ENCODE measurements around the gene DNAJB1. TPM values are rescaled to one million over a fixed set of nuclear protein-coding genes. Genes with fewer than 3 reads are reported as not detected.

Gene DNAJB1
- total RNA-seq, 1 donor from 2014 or later = 53.9 TPM

DNA sequence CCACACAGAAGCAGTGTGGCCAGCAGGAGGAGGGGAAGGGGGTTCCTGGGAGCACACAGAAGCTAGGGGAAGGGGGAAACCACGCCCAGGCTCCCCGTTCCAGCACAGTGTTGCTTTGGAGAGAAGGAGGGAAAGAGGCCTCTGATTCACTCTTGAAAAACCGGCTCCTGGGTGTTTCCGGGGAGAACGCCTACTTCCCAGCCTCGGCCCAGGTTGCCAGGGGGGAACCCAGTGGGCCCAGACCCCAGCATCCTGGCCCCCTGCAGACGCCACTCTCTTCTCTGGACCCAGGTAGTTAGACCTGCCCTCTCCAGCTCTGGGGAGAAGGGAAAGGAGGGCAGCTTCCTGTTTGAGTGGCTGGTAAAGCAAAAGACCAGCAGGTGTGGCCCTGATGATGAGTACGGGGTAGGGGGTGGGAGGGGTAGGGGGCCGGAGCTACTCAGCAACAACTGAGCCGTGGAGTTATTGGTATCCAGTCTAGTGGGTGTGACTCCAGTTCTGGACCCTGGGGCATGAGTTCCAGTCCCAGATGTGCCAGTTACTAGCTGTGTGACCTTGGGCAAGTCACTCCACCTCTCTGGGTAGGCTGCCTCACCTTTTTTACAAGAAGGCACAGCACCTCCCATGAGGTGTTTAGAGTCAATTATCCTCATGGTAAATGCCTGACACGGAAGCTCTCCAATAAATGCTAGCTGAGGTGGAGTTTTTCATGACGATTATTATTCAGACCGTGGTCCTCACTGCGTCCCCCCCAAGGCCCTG, 23.1 kb downstream of the DNAJB1 start:
- peak overlapping the region; percentile 68 for H3K27ac Mint-ChIP-seq (ENCODE audit: unreplicated experiment)
- H3K27me3 Mint-ChIP-seq (ENCODE audit: unreplicated experiment) = peaks cover 4% of the 10 kb centered on the region
- no peaks in the 10 kb centered on the region for H3K36me3 Mint-ChIP-seq (ENCODE audit: unreplicated experiment)
- TF ChIP-seq, protein P1, sequence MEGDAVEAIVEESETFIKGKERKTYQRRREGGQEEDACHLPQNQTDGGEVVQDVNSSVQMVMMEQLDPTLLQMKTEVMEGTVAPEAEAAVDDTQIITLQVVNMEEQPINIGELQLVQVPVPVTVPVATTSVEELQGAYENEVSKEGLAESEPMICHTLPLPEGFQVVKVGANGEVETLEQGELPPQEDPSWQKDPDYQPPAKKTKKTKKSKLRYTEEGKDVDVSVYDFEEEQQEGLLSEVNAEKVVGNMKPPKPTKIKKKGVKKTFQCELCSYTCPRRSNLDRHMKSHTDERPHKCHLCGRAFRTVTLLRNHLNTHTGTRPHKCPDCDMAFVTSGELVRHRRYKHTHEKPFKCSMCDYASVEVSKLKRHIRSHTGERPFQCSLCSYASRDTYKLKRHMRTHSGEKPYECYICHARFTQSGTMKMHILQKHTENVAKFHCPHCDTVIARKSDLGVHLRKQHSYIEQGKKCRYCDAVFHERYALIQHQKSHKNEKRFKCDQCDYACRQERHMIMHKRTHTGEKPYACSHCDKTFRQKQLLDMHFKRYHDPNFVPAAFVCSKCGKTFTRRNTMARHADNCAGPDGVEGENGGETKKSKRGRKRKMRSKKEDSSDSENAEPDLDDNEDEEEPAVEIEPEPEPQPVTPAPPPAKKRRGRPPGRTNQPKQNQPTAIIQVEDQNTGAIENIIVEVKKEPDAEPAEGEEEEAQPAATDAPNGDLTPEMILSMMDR (IDR thresholded peaks at IDR 0.05; ENCODE audit: partially characterized antibody, unreplicated experiment) = no peak
- no peak for DNase-seq
- H3K4me1 Mint-ChIP-seq (ENCODE audit: low read depth, unreplicated experiment) = peaks cover 6% of the 10 kb centered on the region
- peaks cover 2% of the 10 kb centered on the region for H3K9me3 Mint-ChIP-seq (ENCODE audit: unreplicated experiment)
- peak overlapping the region; percentile 91 for H3K4me3 Mint-ChIP-seq (ENCODE audit: unreplicated experiment)

DNA sequence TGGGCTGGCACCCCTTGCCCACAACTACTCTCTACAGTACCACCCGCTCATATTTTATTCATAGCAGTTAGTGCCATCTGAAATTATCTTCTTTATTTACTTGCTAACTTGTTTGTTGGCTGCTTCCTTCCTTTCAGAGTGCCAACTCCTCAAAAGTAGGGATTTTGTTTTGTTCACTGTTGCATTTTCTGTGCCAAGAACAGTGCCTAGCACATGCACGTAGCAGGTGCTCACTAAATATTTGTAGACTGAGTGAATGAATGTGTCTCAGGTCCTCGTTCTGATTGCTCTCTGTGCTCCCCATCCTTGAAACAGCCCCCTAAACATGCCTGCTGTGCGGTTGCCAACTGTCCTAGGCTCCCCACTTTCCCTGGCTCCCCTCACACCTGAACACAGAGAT, 23.8 kb downstream of the DNAJB1 start:
- DNase-seq = no peak
- Mint-ChIP-seq H3K36me3 (ENCODE audit: unreplicated experiment) (no peaks in the 10 kb centered on the region), H3K27me3 (ENCODE audit: unreplicated experiment) (peaks cover 4% of the 10 kb centered on the region), H3K9me3 (ENCODE audit: unreplicated experiment) (peaks cover 4% of the 10 kb centered on the region), H3K4me3 (ENCODE audit: unreplicated experiment) (peak overlapping the region; percentile 82), H3K4me1 (ENCODE audit: low read depth, unreplicated experiment) (peaks cover 6% of the 10 kb centered on the region), H3K27ac (ENCODE audit: unreplicated experiment) (no peak overlapping the region)
- TF ChIP-seq, protein P1 (IDR thresholded peaks at IDR 0.05; ENCODE audit: partially characterized antibody, unreplicated experiment) = no peak

DNA sequence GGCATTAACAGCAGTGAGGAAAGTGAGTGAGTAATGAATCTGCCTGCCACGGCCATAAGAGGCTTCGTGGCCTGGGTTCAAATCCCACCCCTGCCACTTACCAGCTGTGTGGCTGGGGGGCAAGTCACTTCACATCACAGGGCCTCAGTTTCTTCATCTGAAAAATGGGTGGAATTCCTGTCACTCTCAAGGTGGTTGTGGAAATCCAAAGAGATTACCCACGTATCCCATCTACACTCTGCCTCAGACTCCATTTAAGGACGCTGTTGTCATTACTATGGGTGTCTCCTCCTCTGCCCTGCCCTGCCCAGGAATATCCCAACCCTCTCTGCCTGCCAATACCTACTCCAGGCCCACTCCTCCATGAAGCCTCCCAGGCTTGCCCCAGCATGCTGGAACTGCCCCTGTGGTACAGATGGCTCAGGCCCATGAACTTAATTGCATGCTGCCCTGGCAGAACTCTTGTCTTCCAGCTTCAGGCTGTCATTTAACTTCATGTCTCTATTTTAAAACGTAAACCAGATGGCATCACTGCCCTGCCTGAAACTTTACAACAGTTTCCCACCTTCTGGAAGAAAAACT, 25.4 kb downstream of the DNAJB1 start:
- H3K27ac Mint-ChIP-seq (ENCODE audit: unreplicated experiment) = no peak overlapping the region
- peaks cover 4% of the 10 kb centered on the region for H3K9me3 Mint-ChIP-seq (ENCODE audit: unreplicated experiment)
- H3K4me3 Mint-ChIP-seq (ENCODE audit: unreplicated experiment) = no peak overlapping the region
- TF ChIP-seq, protein P1 (IDR thresholded peaks at IDR 0.05; ENCODE audit: partially characterized antibody, unreplicated experiment) = no peak
- H3K36me3 Mint-ChIP-seq (ENCODE audit: unreplicated experiment) = no peaks in the 10 kb centered on the region
- peaks cover 4% of the 10 kb centered on the region for H3K27me3 Mint-ChIP-seq (ENCODE audit: unreplicated experiment)
- no peak for DNase-seq
- H3K4me1 Mint-ChIP-seq (ENCODE audit: low read depth, unreplicated experiment) = peaks cover 6% of the 10 kb centered on the region

DNA sequence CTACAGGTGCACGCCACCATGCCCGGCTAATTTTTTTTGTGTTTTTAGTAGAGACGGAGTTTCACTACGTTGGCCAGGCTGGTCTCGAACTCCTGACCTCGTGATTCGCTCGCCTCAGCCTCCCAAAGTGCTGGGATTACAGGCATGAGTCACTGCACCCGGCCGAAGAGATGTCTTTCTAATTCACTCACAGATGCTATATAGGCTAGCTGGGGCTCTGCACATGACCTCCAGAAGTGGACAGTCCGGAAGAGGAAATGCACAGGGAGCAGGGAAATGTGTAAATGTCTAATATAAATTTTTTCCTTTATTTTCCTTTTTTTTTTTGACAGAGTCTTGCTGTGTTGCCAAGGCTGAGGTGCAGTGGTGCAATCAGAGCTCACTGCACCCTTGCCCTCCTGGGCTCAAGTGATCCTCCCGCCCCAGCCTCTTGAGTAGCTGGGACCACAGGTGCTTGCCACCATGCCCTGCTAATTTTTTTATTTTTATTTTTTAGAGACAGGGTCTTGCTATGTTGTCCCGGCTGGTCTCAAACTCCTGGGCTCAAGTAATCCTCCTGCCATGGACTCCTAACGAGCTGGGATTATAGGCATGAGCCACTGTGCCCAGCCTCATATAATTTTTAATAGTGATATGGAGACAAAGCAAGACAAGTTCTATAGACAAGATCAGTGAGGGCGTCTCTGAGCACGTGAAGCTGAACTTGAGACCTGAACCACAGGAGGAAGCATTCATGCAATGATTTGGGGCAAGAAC, 30.6 kb downstream of the DNAJB1 start:
- H3K27me3 Mint-ChIP-seq (ENCODE audit: unreplicated experiment) = peaks cover 1% of the 10 kb centered on the region
- H3K36me3 Mint-ChIP-seq (ENCODE audit: unreplicated experiment) = no peaks in the 10 kb centered on the region
- no peak overlapping the region for H3K4me3 Mint-ChIP-seq (ENCODE audit: unreplicated experiment)

More for the DNA sequence above, 30.6 kb downstream of the DNAJB1 start:
- Mint-ChIP-seq H3K4me1 (ENCODE audit: low read depth, unreplicated experiment) (no peaks in the 10 kb centered on the region), H3K9me3 (ENCODE audit: unreplicated experiment) (peaks cover 2% of the 10 kb centered on the region), H3K27ac (ENCODE audit: unreplicated experiment) (no peak overlapping the region)
- TF ChIP-seq, protein P1 (IDR thresholded peaks at IDR 0.05; ENCODE audit: partially characterized antibody, unreplicated experiment) = no peak
- DNase-seq = no peak
